ENCODE data around the gene NKX3-2. TPM values are rescaled to one million over a fixed set of nuclear protein-coding genes. Genes with fewer than 3 reads are reported as not detected.

The NKX3-2 gene
- total and polyA plus RNA-seq, 2 of the 8 experiments (the other 6 are each of a cell fraction or from before 2014, with no cell fraction given), result 0.13 TPM; not detected in 1

DNA sequence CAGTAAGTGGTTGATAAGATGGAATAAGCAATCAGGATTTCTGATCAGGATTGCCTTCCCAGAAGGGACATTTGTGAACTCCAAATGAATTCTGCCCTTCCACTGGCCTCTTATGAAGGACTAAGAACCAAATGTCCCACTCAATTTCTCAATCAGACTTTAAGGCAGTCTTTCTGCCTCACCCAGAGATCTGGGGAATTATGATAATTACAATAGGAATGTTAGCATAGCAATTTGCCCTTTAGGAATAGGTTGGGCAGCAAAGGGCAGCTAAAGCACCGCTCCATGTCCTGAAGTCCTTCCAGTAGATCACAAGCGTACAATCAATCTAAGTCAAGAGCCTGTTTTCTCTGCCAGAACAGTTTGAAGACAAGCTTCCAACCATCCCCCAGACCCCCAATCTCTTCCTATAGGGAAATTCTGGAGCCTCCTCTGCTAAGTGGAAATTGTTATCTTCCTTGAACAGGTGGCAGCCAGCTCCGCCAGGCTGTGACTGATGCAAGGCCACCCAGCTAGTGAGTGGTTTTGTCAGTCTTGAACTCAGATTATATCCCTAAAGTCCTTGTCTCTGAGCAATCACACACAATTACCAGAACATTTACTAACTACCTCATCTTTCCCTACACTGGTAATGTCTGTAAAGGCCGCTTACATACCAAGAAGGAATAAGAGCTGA lies 18.6 kb downstream of the NKX3-2 start:
- Histone ChIP-seq H3K9me3 (ENCODE audit: insufficient read depth in 2 of 2, low read depth in 1 of 2, low read length in 1 of 2) (peaks cover 8 to 14% of the 10 kb centered on the region in 2 experiments), H4K20me1 (replicated peaks in 1 of 2; ENCODE audit: control insufficient read depth in 1 of 2, insufficient read depth in 2 of 2, low read length in 2 of 2) (peaks cover 9 to 13% of the 10 kb centered on the region in 2 experiments), H3K14ac (ENCODE audit: insufficient read length) (no peak overlapping the region), H3K27me3 (replicated peaks in 1 of 4; ENCODE audit: control insufficient read depth in 3 of 4, extremely low read depth in 1 of 4, insufficient read depth in 3 of 4, low read length in 3 of 4) (peaks cover 95 to 100% (median 97%) of the 10 kb centered on the region in 4 experiments), H2BK5ac (ENCODE audit: low read depth, low read length) (no peak overlapping the region), H3K18ac (ENCODE audit: extremely low read depth, low read length) (no peak overlapping the region), H3K4me3 (ENCODE audit: extremely low read depth in 1 of 4, insufficient read depth in 2 of 4, low read depth in 3 of 4, low read length in 4 of 4) (no peak overlapping the region), H3K79me2 (ENCODE audit: control insufficient read depth in 1 of 2, insufficient read depth in 2 of 2, low read length in 2 of 2) (no peaks in the 10 kb centered on the region), H4K8ac (ENCODE audit: extremely low read depth, insufficient read depth, low read length) (no peak overlapping the region), H2AK5ac (ENCODE audit: low read depth, low read length) (no peak overlapping the region), H3K36me3 (ENCODE audit: control insufficient read depth in 2 of 4, insufficient read depth in 4 of 4, low read length in 3 of 4) (peaks cover 0 to 9% (median 2%) of the 10 kb centered on the region in 4 experiments; a peak in 2 of 8 replicates), H2AFZ (ENCODE audit: low read length) (no peak overlapping the region), H3K23me2 (ENCODE audit: low read depth, low read length) (peaks cover 6% of the 10 kb centered on the region; the same call in 1 of the 2 replicates), H3K27ac (ENCODE audit: low read depth, low read length) (no peak overlapping the region), H3K56ac (replicated peaks; ENCODE audit: insufficient read length, low read depth, low read length) (no peak overlapping the region), H3K23ac (ENCODE audit: insufficient read length) (no peak overlapping the region), H3K79me1 (ENCODE audit: low read depth, low read length) (no peaks in the 10 kb centered on the region), H2BK20ac (ENCODE audit: low read length) (no peak overlapping the region), H3K4me2 (ENCODE audit: insufficient read depth in 1 of 2, low read depth in 2 of 2, low read length in 2 of 2) (peak overlapping the region in 1 of 2 experiments; percentile 69; a peak in 1 of 4 replicates), H3K4ac (replicated peaks; ENCODE audit: insufficient read length, low read depth, low read length) (no peak overlapping the region), H2BK15ac (ENCODE audit: low read length) (no peak overlapping the region), H3K9ac (replicated peaks in 1 of 4; ENCODE audit: extremely low read depth in 1 of 4, low read depth in 3 of 4, low read length in 3 of 4) (no peak overlapping the region), H4K5ac (ENCODE audit: insufficient read length, low read depth, low read length) (no peak overlapping the region), H2BK120ac (replicated peaks; ENCODE audit: low read depth, low read length) (no peak overlapping the region), H3K4me1 (replicated peaks in 1 of 4; ENCODE audit: control insufficient read depth in 3 of 4, insufficient read depth in 4 of 4, low read length in 3 of 4) (peaks cover 17 to 46% (median 28%) of the 10 kb centered on the region in 4 experiments), H4K91ac (replicated peaks; ENCODE audit: insufficient read length, low read length) (no peak overlapping the region), H2BK12ac (ENCODE audit: low read depth, low read length) (no peak overlapping the region)
- ChIA-PET CTCF (ENCODE audit: partially characterized antibody) (interaction anchor here (0.9 to 13.6 kb wide), 8 partner anchors 9 to 1225 kb away, joined by 3 to 132 read pairs (median 3); partner anchors contain the start of gene NKX3-2), POLR2A (ENCODE audit: partially characterized antibody) (interaction anchor here (0.5 to 5.6 kb wide), 5 partner anchors 9 to 214 kb away, joined by 3 to 37 read pairs (median 6); partner anchors contain the start of genes NKX3-2 and RAB28)
- FAIRE-seq (no peak), DNase-seq (ENCODE audit: low read depth in 1 of 2, low spot score in 2 of 2) (no peak)
- 38% methylated on average over 4 of the region's 4 CpGs; no CpG with 5 or more reads in 1 of the 2 experiments for WGBS, 2 experiments (ENCODE audit: extremely low coverage in 1 of 2, insufficient coverage in 1 of 2, insufficient read length in 1 of 2, insufficient replicate concordance in 2 of 2, low coverage in 1 of 2, low lambda C conversion rate in 2 of 2, missing lambda C conversion rate in 1 of 2)
- no peak for TF ChIP-seq RAD21 (IDR thresholded peaks at IDR 0.05 in 1 of 2, conservative IDR thresholded peaks at IDR 0.05 in 1 of 2; ENCODE audit: low read depth in 2 of 2, low read length in 2 of 2)
- TF ChIP-seq TCF12 (IDR thresholded peaks at IDR 0.05; ENCODE audit: low read depth, low read length), result no peak
- TF ChIP-seq SP1 (IDR thresholded peaks at IDR 0.05; ENCODE audit: low read depth, low read length), result no peak
- no peak for TF ChIP-seq POLR2A (IDR thresholded peaks at IDR 0.05; ENCODE audit: control extremely low read depth in 1 of 2, low read depth in 2 of 2, low read length in 2 of 2)
- peak; percentile 57 for TF ChIP-seq RNF2 (IDR thresholded peaks at IDR 0.05; ENCODE audit: borderline replicate concordance, low read depth, low read length, missing control alignments, poor library complexity, severe bottlenecking)

Data from H1 (cell line).